Glutamatergic neuron (in vitro differentiated cells): Measurements from ENCODE around the gene PINLYP. TPM values are rescaled to one million over a fixed set of nuclear protein-coding genes. Genes with fewer than 3 reads are reported as not detected.

Source experiments
- DNase-seq: peaks from one replicate; pipeline ENCODE4 v3.0.0; 2022
- H3K27ac Mint-ChIP-seq: one replicate; pipeline ENCODE4 v1.8.0; 2020; ENCODE audit warnings: mild to moderate bottlenecking, mixed read lengths, inconsistent platforms; ENCODE audit not compliant: unreplicated experiment
- H3K27me3 Mint-ChIP-seq: one replicate; pipeline ENCODE4 v1.8.0; 2020; ENCODE audit warnings: mild to moderate bottlenecking, moderate library complexity, mixed read lengths, inconsistent platforms; ENCODE audit not compliant: unreplicated experiment
- H3K36me3 Mint-ChIP-seq: one replicate; pipeline ENCODE4 v1.8.0; 2020; ENCODE audit warnings: mild to moderate bottlenecking, mixed read lengths, inconsistent platforms; ENCODE audit not compliant: unreplicated experiment
- H3K4me1 Mint-ChIP-seq: one replicate; pipeline ENCODE4 v1.8.0; 2020; ENCODE audit warnings: mild to moderate bottlenecking, low read depth, mixed read lengths, inconsistent platforms; ENCODE audit not compliant: unreplicated experiment
- H3K4me3 Mint-ChIP-seq: one replicate; pipeline ENCODE4 v1.8.0; 2020; ENCODE audit warnings: mild to moderate bottlenecking, mixed read lengths, inconsistent platforms; ENCODE audit not compliant: unreplicated experiment
- H3K9me3 Mint-ChIP-seq: one replicate; pipeline ENCODE4 v1.8.0; 2020; ENCODE audit warnings: mild to moderate bottlenecking, moderate library complexity, mixed read lengths, inconsistent platforms; ENCODE audit not compliant: unreplicated experiment
- CTCF ChIP-seq: fragments of 200-600 bp; sonication (generic); IDR thresholded peaks from one replicate; pipeline ENCODE4 v1.5.0; 2021; ENCODE audit not compliant: partially characterized antibody, unreplicated experiment
- total RNA-seq: library from RNA; stranded (reverse); fragmentation: NEBNext Ultra II Directional; extraction: Animal tissue kit (Norgen Biotek cat#: 25700); gene quantifications from one replicate; pipeline ENCODE4 v1.2.1, GENCODE V29; 2021; ENCODE audit not compliant: unreplicated experiment

PINLYP gene
- total RNA-seq, 1 donor from 2014 or later = 0.96 TPM

- H3K4me1 Mint-ChIP-seq = no peaks in the 10 kb centered on the region
- no peak for TF ChIP-seq CTCF
- no peak overlapping the region for H3K27ac Mint-ChIP-seq
- peaks cover 2% of the 10 kb centered on the region for H3K9me3 Mint-ChIP-seq
- peaks cover 7% of the 10 kb centered on the region for H3K36me3 Mint-ChIP-seq
- no peak for DNase-seq
- H3K27me3 Mint-ChIP-seq = peaks cover 9% of the 10 kb centered on the region
- no peak overlapping the region for H3K4me3 Mint-ChIP-seq
These were observed 30.4 kb downstream of the PINLYP start for GRCh38 chr19:43605875-43606568.

- Mint-ChIP-seq H3K27me3 (peaks cover 9% of the 10 kb centered on the region), H3K4me1 (no peaks in the 10 kb centered on the region), H3K9me3 (peaks cover 2% of the 10 kb centered on the region), H3K4me3 (no peak overlapping the region), H3K36me3 (peaks cover 8% of the 10 kb centered on the region), H3K27ac (peak overlapping the region; percentile 48)
- no peak for DNase-seq
- TF ChIP-seq CTCF = no peak
These were observed 31.1 kb downstream of the PINLYP start for GRCh38 chr19:43606569-43607229.

DNA sequence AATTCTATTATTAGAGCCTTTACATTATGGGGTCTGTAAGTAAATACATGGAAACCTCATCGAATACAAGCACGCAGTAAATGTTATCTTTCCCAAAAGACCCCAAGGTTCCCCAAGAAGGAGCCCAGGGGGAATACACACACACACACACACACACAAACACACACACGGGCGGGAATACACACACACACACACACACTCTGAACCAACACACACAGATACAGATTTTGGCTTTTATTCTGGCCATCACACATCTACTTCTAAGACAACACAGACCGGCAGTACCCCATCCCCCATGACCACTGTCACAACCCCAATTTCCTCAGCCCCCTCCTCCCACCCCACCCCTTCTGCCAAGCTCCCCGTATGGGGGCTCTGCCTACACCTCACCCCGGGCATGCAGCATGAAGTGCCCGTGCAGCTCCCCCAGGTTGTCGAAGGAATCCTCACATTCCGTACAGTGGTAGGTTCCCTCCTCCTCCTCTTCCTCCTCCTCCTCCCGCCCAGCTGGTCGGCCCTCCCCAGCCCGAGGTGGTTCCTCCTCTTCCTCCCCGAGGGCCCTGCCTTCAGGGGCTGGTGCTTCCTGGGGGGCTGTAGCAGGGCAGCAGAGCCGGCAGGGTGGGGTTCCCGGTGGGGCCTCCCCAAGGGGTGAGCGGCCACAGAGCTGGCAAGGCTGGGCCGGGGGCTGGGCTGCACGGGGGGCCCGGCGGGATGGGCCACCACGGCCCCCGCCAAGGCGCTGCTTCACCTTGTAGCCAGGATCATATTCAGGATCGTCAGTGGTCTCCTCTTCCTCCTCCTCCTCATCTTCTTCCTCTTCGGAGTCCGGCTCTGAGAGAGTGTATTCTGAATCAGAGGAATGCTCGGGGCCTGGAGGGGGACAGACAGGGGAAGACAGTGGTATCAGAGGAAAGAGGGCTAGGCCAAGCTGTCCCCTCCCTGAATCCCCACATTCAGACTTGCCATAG lies 31.9 kb downstream of the PINLYP start:
- peaks cover 2% of the 10 kb centered on the region for H3K9me3 Mint-ChIP-seq
- H3K27me3 Mint-ChIP-seq = peaks cover 9% of the 10 kb centered on the region
- no peaks in the 10 kb centered on the region for H3K4me1 Mint-ChIP-seq
- peaks cover 16% of the 10 kb centered on the region for H3K36me3 Mint-ChIP-seq
- TF ChIP-seq CTCF = no peak
- DNase-seq = no peak
- H3K4me3 Mint-ChIP-seq = no peak overlapping the region
- H3K27ac Mint-ChIP-seq = no peak overlapping the region

DNA sequence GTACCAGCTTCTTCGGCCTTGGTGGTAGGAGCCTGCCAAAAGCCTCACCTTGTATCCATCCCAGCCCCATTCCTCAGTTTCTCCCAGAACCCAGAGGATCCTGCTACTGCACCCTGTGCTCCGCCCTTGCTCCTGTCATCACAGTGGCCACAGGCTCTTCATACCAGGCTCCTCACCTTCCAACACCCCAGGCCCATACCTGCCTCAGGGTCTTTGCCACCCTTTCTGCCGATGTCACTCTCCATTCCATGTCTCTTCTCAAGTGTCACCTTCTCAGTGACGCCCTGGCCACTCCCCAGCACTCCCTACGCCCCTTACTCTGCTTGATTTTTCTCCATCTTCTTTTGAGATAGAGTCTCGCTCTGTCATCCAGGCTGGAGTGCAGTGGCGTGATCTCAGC lies 34.3 kb downstream of the PINLYP start:
- Mint-ChIP-seq H3K9me3 (no peaks in the 10 kb centered on the region), H3K4me3 (no peak overlapping the region), H3K4me1 (no peaks in the 10 kb centered on the region), H3K27me3 (peaks cover 9% of the 10 kb centered on the region), H3K27ac (no peak overlapping the region), H3K36me3 (peaks cover 33% of the 10 kb centered on the region)
- TF ChIP-seq CTCF = no peak
- DNase-seq = no peak
